IMR-90 (cell line): ENCODE measurements around the gene RHBDL1. TPM values are rescaled to one million over a fixed set of nuclear protein-coding genes. Genes with fewer than 3 reads are reported as not detected.
"Not testable (repeated sequence)": the region's sequence is repeated elsewhere in the genome, so short reads cannot be mapped to it uniquely, and the experiment has no call there.

Source experiments
- ATAC-seq: fragments of 200-7000 bp; cut with Tn5 transposase; 2 replicates; pipeline ENCODE4 v1.9.1; 2020; ENCODE audit warnings: low read depth, mild to moderate bottlenecking, moderate library complexity
- BruUV-seq: library from RNA; stranded (reverse); fragments of 400-500 nt; replicated peaks from 2 replicates; lab custom pipeline; 2021; lab: Mats Ljungman, UMichigan
- CTCF ChIA-PET: fragments of 300-600 bp; formaldehyde crosslinking; extraction: SDS; loops from one replicate; lab custom pipeline; 2021; ENCODE audit warnings: antibody characterized with exemption; lab: Yijun Ruan, JAX
- POLR2A ChIA-PET: fragments of 300-600 bp; sonication (Branson Sonifier 250); formaldehyde crosslinking; loops from one replicate; lab custom pipeline; 2022; ENCODE audit warnings: antibody characterized with exemption; ENCODE audit not compliant: unreplicated experiment; lab: Charles Lee
- DNase-seq: peaks from one replicate; pipeline ENCODE4 v3.0.0; 2013
- H2AFZ ChIP-seq: replicated peaks from 2 replicates; pipeline ENCODE3; 2013; ENCODE audit warnings: low read length, mild to moderate bottlenecking; ENCODE audit not compliant: poor library complexity
- H2AK5ac ChIP-seq: 2 replicates; pipeline ENCODE4 v1.6.1; 2013; ENCODE audit warnings: low read depth, low read length, inconsistent platforms
- H2AK9ac ChIP-seq: replicated peaks from 2 replicates; pipeline ENCODE3; 2013; ENCODE audit warnings: mild to moderate bottlenecking, low read depth, low read length, moderate library complexity; ENCODE audit not compliant: poor library complexity
- H2BK120ac ChIP-seq: 2 replicates; pipeline ENCODE4 v1.6.1; 2013; ENCODE audit warnings: low read depth, low read length, inconsistent platforms
- H2BK15ac ChIP-seq: 3 replicates; pipeline ENCODE4 v1.6.1; 2013; ENCODE audit warnings: low read depth, low read length, inconsistent platforms
- H2BK20ac ChIP-seq: 2 replicates; pipeline ENCODE4 v1.6.1; 2013; ENCODE audit warnings: low read depth, mild to moderate bottlenecking, inconsistent platforms, low read length, moderate library complexity
- H2BK5ac ChIP-seq: 2 replicates; pipeline ENCODE4 v1.6.1; 2013; ENCODE audit warnings: mild to moderate bottlenecking, low read depth, low read length, inconsistent platforms; ENCODE audit not compliant: poor library complexity, severe bottlenecking
- H3K14ac ChIP-seq: replicated peaks from 2 replicates; pipeline ENCODE4 v1.6.1; 2013; ENCODE audit warnings: low read depth, low read length, inconsistent platforms
- H3K18ac ChIP-seq: 2 replicates; pipeline ENCODE4 v1.6.1; 2013; ENCODE audit warnings: low read depth, low read length, control low read depth
- H3K23ac ChIP-seq: 2 replicates; pipeline ENCODE4 v1.6.1; 2013; ENCODE audit warnings: low read depth, low read length, inconsistent platforms
- H3K27ac ChIP-seq: 2 replicates; pipeline ENCODE4 v1.5.1; 2013; ENCODE audit warnings: mild to moderate bottlenecking, control low read depth, low read length; ENCODE audit not compliant: insufficient read depth
- H3K27me3 ChIP-seq: 2 replicates; pipeline ENCODE4 v1.6.1; 2013; ENCODE audit warnings: low read length; ENCODE audit not compliant: control insufficient read depth, insufficient read depth
- H3K36me3 ChIP-seq: 2 replicates; pipeline ENCODE4 v1.6.1; 2013; ENCODE audit warnings: low read length, mixed read lengths; ENCODE audit not compliant: control insufficient read depth, insufficient read depth
- H3K4ac ChIP-seq: 2 replicates; pipeline ENCODE4 v1.6.1; 2013; ENCODE audit warnings: low read depth, low read length, inconsistent platforms
- H3K4me1 ChIP-seq: 2 replicates; pipeline ENCODE4 v1.6.1; 2013; ENCODE audit warnings: low read length, mixed read lengths; ENCODE audit not compliant: control insufficient read depth, insufficient read depth
- H3K4me2 ChIP-seq: 2 replicates; pipeline ENCODE4 v1.6.1; 2013; ENCODE audit warnings: low read depth, mild to moderate bottlenecking, control low read depth, low read length, moderate library complexity
- H3K4me3 ChIP-seq: 2 replicates; pipeline ENCODE4 v1.5.1; 2013; ENCODE audit warnings: low read depth, mild to moderate bottlenecking, control low read depth, low read length, moderate library complexity; ENCODE audit not compliant: insufficient read depth
- H3K56ac ChIP-seq: 2 replicates; pipeline ENCODE4 v1.6.1; 2013; ENCODE audit warnings: low read length, inconsistent platforms; ENCODE audit not compliant: insufficient read depth; ENCODE audit errors: extremely low read depth
- H3K79me1 ChIP-seq, 2 experiments: 2 replicates each; pipeline ENCODE4 v1.6.1; 2013; ENCODE audit warnings: low read length in 2 of 2, inconsistent platforms in 1 of 2, low read depth in 1 of 2
- H3K9ac ChIP-seq: 2 replicates; pipeline ENCODE4 v1.6.1; 2013; ENCODE audit warnings: low read depth, low read length, control low read depth
- H3K9me1 ChIP-seq: 2 replicates; pipeline ENCODE4 v1.6.1; 2013; ENCODE audit warnings: low read length, inconsistent platforms; ENCODE audit not compliant: insufficient read depth
- H3K9me3 ChIP-seq: 2 replicates; pipeline ENCODE4 v1.6.1; 2013; ENCODE audit warnings: low read length; ENCODE audit not compliant: control insufficient read depth, insufficient read depth
- H4K20me1 ChIP-seq: 2 replicates; pipeline ENCODE4 v1.6.1; 2013; ENCODE audit warnings: low read length, inconsistent platforms; ENCODE audit not compliant: insufficient read depth
- H4K5ac ChIP-seq: 2 replicates; pipeline ENCODE4 v1.6.1; 2013; ENCODE audit warnings: mild to moderate bottlenecking, low read depth, low read length, control low read depth
- H4K8ac ChIP-seq, 2 experiments: 2 replicates each; pipeline ENCODE4 v1.6.1; 2013; ENCODE audit warnings: low read depth in 2 of 2, low read length in 2 of 2, control low read depth in 1 of 2, inconsistent platforms in 1 of 2
- H4K91ac ChIP-seq: 2 replicates; pipeline ENCODE4 v1.6.1; 2013; ENCODE audit warnings: low read depth, low read length, inconsistent platforms; ENCODE audit not compliant: insufficient read depth
- WGBS, 2 experiments: methylation state at CpG; one replicate each; pipeline versions ENCODE4 v1.1.5 to v1.1.7; 2013; ENCODE audit warnings: missing lambda C conversion rate in 2 of 2; ENCODE audit not compliant: insufficient read length in 1 of 2; ENCODE audit errors: extremely low coverage in 2 of 2; 5-methylcytosine and 5-hydroxymethylcytosine counted together
- dilution Hi-C: fragments of 300-500 bp; cut with HindIII; formaldehyde crosslinking; loops from one replicate; pipeline ENCODE4 v1.14.3; 2018; ENCODE audit warnings: low sequenced_read_pairs; ENCODE audit not compliant: unreplicated experiment
- in situ Hi-C: fragments of 300-500 bp; cut with MboI; formaldehyde crosslinking; loops from 3 replicates; pipeline ENCODE4 v1.14.3; 2019; ENCODE audit warnings: low sequenced_read_pairs, inconsistent platforms, mixed read lengths
- intact Hi-C: fragments of 100-400 bp; cut with micrococcal nuclease; formaldehyde crosslinking; loops from 2 replicates; pipeline ENCODE4 v1.10.0; 2022
- polyA plus RNA-seq, 3 experiments: library from polyadenylated mRNA; depleted of rRNA; stranded (reverse); fragments of >200 nt; gene quantifications; 2 replicates each; pipeline ENCODE4 v1.2.3, GENCODE V29; 2012; ENCODE audit warnings: low replicate concordance in 1 of 3
- total RNA-seq: library from RNA; depleted of rRNA; stranded (reverse); fragments of >200 nt; gene quantifications from 2 replicates; pipeline ENCODE4 v1.2.3, GENCODE V29; 2012
- TF ChIP-seq, protein P1 (sequence below): fragments of 150-350 bp; IDR thresholded peaks from 2 replicates; pipeline ENCODE4 v1.6.1; 2017; ENCODE audit warnings: mild to moderate bottlenecking, antibody characterized with exemption, low read length, low read depth

Gene RHBDL1
- total and polyA plus RNA-seq, 2 of the 4 experiments (the other 2 are of a cell fraction): 0.72 to 4.1 TPM

DNA sequence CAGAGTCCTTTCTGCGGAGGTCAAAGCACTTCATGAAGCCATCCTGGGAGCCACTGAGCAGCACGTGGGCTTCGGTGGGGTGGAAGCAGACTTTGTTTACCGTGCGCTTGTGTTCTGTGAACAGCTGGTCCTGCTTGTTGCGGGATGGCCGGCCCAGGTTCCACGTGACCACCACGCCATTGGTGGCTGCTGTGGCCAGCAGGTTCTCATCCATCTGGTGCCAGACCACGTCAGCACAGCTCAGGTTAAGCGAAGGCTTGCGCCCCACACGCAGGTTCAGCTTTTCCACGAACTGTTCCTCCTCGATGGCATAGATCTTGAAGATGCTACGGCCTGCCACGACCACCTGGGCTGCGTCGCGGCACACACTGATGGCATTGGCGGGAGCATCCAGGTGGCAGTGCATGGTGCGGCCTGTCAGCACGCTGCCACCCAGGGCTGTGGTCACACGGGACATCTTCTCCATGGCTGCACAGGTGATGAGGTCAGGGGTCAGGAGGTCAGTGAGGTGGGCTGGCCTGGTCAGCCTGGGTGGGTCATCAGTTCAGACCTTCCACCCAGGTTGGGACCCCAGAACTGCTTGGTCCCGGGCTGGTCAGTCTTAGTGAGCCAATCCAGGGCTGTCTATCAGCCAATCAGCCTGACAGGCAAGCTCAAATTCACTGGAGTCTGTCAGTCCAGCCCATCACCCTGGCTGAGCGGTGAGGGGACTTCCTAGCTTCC lies 13.9 kb downstream of the RHBDL1 start (continued):
- TF ChIP-seq, protein P1, sequence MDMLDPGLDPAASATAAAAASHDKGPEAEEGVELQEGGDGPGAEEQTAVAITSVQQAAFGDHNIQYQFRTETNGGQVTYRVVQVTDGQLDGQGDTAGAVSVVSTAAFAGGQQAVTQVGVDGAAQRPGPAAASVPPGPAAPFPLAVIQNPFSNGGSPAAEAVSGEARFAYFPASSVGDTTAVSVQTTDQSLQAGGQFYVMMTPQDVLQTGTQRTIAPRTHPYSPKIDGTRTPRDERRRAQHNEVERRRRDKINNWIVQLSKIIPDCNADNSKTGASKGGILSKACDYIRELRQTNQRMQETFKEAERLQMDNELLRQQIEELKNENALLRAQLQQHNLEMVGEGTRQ: no peak

DNA sequence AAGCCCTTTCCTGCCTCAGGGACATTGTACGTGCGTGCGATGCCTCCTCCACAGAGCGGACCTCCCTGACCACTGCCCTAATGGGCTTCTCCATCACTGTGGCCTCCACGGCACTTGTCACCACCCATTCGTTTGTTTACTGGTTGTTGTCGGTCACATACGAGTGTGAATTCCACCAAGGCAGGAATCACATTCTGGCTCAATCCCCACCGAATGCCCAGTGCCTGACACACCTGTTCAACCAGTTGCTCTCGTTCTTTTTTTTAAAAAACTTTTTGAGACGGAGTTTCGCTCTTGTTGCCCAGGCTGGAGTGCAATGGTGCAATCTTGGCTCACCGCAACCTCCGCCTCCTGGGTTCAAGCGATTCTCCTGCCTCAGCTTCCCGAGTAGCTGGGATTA lies 15.8 kb downstream of the RHBDL1 start:
- ATAC-seq, H3K4ac ChIP-seq, H3K9ac ChIP-seq, H2AFZ ChIP-seq, H3K23ac ChIP-seq, H3K18ac ChIP-seq, H3K4me2 ChIP-seq, H4K91ac ChIP-seq, H2BK120ac ChIP-seq, dilution Hi-C loops, H3K36me3 ChIP-seq, H3K56ac ChIP-seq, H3K14ac ChIP-seq, H4K5ac ChIP-seq, H2AK5ac ChIP-seq, H2AK9ac ChIP-seq, H2BK20ac ChIP-seq, H3K27ac ChIP-seq, POLR2A ChIA-PET, H2BK5ac ChIP-seq, H4K20me1 ChIP-seq, H3K4me3 ChIP-seq, CTCF ChIA-PET, intact Hi-C loops, in situ Hi-C loops, H3K9me3 ChIP-seq, DNase-seq, H2BK15ac ChIP-seq, BruUV-seq: not testable (repeated sequence)
- Histone ChIP-seq H3K4me1 (peaks cover 12% of the 10 kb centered on the region), H3K27me3 (peaks cover 39% of the 10 kb centered on the region), H3K9me1 (peaks cover 11% of the 10 kb centered on the region), H3K79me1 (peaks cover 9 to 28% of the 10 kb centered on the region in 2 experiments; a peak in 3 of 4 replicates), H4K8ac (peak overlapping the region in 1 of 2 experiments; percentile 64; a peak in 1 of 4 replicates)
- WGBS, 2 experiments: 84% methylated on average over 12 of the region's 16 CpGs; no CpG with 5 or more reads in 1 of the 2 experiments
